Posterior vena cava (tissue), 2 donors: ENCODE results near the gene PLBD2. TPM values are rescaled to one million over a fixed set of nuclear protein-coding genes. Genes with fewer than 3 reads are reported as not detected.

Experiments
- DNase-seq: peaks from one replicate; pipeline ENCODE4 v3.0.0-alpha.2; 2020; ENCODE audit warnings: low spot score
- intact Hi-C, 2 donors: fragments of 100-400 bp; cut with DNase I; formaldehyde crosslinking; loops; one replicate each; pipeline versions ENCODE4 v1.14.1 to v1.14.2; 2022 to 2023
- long read RNA-seq, 2 donors: library from polyadenylated mRNA; unstranded; transcript quantifications; one replicate each; pipeline ENCODE4 v2.0.0, GENCODE V29; 2020 to 2021
- total RNA-seq, 2 donors: library from RNA; stranded (reverse); fragmentation: NEBNext Ultra II Directional; extraction: Animal tissue kit (Norgen Biotek cat#: 25700); gene quantifications; one replicate each; pipeline ENCODE4 v1.2.1, GENCODE V29; 2021
- donor health status: DM: yes; HTN: yes; CAD: no.
- donor health status: DM: yes; HTN: yes; CAD: no.

Gene PLBD2, protein sequence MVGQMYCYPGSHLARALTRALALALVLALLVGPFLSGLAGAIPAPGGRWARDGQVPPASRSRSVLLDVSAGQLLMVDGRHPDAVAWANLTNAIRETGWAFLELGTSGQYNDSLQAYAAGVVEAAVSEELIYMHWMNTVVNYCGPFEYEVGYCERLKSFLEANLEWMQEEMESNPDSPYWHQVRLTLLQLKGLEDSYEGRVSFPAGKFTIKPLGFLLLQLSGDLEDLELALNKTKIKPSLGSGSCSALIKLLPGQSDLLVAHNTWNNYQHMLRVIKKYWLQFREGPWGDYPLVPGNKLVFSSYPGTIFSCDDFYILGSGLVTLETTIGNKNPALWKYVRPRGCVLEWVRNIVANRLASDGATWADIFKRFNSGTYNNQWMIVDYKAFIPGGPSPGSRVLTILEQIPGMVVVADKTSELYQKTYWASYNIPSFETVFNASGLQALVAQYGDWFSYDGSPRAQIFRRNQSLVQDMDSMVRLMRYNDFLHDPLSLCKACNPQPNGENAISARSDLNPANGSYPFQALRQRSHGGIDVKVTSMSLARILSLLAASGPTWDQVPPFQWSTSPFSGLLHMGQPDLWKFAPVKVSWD
- 10 to 100 TPM; 53.8 to 67.8 TPM for total RNA-seq
- long read RNA-seq, donor 1, full-length matches to known transcripts, result 8 of 14 reads
- long read RNA-seq, donor 1, partial matches to known transcripts, result 2 of 14 reads
- long read RNA-seq, donor 1, other reads (novel, unspliced or antisense), result 4 of 14 reads
- long read RNA-seq, donor 2, full-length matches to known transcripts, result 11 of 17 reads
- long read RNA-seq, donor 2, partial matches to known transcripts, result 3 of 17 reads
- long read RNA-seq, donor 2, other reads (novel, unspliced or antisense), result 3 of 17 reads

DNA sequence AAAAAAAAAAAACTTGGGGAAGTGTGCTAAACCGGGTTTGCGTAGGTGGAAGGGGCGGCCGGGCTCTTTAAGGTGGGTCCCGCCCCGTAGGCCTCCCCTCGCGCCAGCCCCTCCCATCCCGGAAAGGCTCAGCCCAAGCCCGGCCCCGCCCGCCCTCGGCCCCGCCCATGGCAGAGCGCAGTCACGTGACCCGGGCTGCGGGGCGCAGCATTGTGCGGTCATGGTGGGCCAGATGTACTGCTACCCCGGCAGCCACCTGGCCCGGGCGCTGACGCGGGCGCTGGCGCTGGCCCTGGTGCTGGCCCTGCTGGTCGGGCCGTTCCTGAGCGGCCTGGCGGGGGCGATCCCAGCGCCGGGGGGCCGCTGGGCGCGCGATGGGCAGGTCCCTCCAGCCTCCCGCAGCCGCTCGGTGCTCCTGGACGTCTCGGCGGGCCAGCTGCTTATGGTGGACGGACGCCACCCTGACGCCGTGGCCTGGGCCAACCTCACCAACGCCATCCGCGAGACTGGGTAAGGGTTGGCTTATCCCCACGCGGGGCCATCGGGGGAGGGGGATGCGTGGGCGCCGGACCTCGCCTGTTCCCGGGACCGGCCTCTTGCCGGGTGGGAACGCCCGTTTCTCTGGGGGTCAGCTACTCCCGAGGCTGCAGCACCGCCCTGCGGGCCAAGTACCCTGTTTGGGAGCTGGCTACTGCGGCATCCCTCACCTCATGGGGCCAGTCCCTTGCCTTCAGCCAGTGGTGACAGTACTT, at the start of gene PLBD2:
Gene PLBD2, plus strand, starts transcription at position 207 of the 752 bp plus-strand sequence. Its CDS starts 14 bp downstream, at position 221.
- DNase-seq, result peak; percentile 98
- intact Hi-C loops, result loop anchor here in 1 of 2 donors (5.0 kb wide), 1 partner anchor 554 kb away; no protein-coding TSS in a partner anchor

DNA sequence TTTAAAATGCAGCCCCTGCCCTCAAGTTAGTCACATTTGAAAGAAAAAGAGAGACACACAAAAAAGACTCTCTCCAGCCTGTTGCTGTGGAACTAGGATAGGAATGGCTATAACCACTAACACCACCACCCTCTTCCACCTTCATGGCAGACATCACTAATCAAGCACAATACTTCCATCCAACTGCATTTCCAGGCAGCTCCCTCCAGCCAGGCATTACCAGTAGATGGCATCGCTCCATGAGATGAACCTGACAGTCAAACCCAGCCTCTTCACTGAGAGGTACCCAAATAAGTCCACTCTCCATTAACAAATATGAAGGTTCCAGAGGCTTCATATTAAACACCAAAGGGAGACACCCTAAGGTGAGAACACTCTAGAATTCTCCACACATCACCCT, 47.9 kb upstream of the PLBD2 start:
- intact Hi-C loops, result loop anchor here in 1 of 2 donors (10.0 kb wide), 1 partner anchor 114 kb away; the partner anchor contains the start of gene SDSL
- DNase-seq, result no peak

DNA sequence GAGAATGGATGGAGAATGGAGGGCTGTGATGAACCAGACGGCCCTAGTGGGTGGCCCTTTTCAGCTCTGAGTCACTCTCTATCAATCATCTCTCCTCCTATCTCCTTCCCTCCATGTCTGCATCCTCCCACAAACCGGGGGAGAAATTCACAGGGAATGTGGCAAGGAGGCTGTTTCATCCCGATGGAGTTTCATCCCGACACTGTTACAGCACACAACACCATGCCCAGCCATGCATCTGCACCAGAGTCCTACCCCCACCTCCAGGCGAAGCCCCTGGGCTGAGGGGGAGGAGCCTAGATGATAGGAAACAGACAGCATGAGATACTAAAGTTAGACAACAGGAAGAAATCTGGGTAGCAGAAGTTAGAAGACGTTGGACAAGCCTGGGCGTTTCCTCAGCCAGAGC, 44.3 kb upstream of the PLBD2 start:
- intact Hi-C loops, result loop anchor here in 1 of 2 donors (10.0 kb wide), 1 partner anchor 111 kb away; the partner anchor contains the start of gene SDSL
- no peak for DNase-seq

DNA sequence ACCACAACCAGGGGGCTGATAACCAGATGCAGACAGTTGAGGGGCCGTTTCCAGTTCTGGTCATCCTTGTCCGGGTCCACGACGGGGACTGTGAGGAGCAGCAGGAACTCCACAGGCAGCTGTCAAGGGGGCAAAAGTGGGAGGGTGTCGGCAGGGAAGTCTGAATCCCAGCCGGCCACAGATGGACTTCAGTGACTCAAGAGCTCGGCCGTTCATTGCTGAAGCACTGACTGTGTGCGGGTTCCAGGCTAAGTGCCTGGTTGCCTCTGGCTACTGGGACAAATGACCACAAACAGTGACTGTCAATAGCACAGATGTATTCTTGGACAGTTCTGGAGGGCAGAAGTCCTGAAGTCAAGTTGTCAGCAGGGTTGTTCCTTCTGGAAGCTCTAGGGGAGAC, 43.0 kb upstream of the PLBD2 start:
- intact Hi-C loops, result loop anchor here in 1 of 2 donors (10.0 kb wide), 1 partner anchor 109 kb away; the partner anchor contains the start of gene SDSL
- no peak for DNase-seq

DNA sequence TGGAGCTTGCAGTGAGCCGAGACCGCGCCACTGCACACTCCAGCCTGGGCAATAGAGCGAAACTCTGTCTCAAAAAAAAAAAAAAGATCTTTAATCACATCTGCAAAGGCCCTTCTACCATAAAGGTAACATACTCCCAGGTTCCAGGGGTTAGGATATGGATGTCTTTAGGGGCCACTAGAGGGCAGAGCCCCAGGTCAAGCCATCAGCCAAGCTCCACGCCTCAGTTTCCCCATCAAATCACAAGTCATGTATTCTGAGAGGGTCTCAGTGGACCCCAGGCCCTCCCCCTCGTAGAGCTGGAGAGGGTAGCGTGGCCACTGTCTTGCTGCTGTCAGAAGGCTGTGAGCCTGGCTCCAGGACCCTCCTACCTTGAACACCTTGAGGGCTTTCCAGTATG, 42.2 kb upstream of the PLBD2 start:
- DNase-seq, result no peak
- intact Hi-C loops, result loop anchor here in 1 of 2 donors (10.0 kb wide), 1 partner anchor 109 kb away; the partner anchor contains the start of gene SDSL

DNA sequence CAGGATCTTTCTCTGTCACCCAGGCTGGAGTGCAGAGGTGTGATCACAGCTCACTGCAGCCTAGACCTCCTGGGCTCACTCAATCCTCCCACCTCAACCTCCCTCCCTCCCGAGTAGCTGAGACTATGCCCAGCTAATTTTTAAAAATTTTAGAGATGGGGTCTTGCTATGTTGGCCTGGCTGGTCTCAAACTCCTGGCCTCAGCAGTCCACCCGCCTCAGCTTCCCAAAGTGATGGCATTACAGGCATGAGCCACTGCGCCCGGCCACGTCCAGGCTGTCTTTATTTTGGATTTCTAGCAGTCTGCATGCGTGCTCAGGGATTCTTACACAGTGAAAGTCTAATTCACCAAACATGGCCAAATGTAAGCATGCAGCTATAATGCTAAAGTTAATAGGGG, 41.3 kb upstream of the PLBD2 start:
- intact Hi-C loops, result loop anchor here in 1 of 2 donors (10.0 kb wide), 1 partner anchor 108 kb away; the partner anchor contains the start of gene SDSL
- no peak for DNase-seq

DNA sequence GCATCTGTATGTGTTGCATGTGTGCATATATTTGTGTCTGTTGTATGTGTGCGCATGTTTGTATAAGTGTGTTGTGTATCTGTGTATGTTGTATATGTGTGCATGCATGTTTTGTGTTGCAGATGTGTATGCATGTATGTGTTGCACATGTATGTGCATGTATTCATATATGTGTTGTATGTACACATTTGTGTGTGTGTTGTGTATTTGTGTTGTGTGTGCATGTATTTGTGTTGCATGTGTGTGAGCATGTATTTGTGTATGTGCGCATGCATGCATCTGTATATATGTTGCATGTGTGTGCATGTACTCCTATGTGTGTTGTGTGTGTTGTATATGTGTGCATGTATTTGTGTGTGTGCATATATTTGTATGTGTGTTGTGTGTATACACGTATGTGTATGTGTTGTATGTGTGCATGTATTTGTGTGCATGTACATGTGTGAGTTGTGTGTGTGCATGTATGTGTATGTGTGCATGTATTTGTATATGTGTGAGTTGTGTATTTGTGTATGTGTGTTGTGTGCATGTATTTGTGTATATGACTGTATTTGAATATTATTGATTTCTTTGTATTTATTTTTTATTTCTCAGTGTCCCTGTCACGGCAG, 40.2 kb upstream of the PLBD2 start:
- intact Hi-C loops, result loop anchor here in 1 of 2 donors (10.0 kb wide), 1 partner anchor 107 kb away; the partner anchor contains the start of gene SDSL
- no peak for DNase-seq

DNA sequence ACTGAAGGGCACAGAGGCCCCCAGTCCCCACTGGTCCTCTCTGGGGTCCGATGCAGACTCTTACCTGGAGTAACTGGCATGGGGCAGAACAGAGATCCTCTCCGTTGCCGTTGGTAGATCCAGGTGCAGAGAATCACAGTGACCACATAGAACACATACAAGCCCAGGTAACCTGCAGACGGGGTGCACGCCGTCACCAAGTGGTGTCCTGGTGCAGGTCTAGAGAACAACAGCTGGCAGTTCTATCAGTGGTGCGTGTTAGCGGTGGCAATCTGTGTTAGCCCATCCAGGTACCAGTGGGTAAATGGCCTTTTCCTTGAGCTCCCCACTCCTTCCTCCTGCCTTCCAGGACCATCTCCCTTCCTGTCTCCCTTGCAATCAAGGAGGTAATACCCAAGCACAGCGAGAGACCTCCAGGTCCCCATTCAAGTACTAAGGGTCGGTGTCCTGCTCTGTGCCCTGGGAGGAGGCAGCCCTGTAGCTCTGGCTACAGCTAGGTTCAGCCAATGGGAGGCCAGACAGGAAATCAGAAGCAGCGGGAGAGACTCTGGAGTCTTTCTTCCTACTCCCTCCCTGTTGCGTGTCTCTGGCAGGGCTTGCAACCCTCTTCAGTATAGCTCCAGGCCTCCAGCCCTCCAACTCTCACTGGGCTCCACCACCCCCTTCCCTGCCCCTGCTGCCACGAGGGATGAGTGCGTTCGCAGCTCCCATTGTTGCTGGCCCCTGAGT, 39.3 kb upstream of the PLBD2 start:
- intact Hi-C loops, result loop anchor here in 1 of 2 donors (10.0 kb wide), 1 partner anchor 106 kb away; the partner anchor contains the start of gene SDSL
- no peak for DNase-seq

DNA sequence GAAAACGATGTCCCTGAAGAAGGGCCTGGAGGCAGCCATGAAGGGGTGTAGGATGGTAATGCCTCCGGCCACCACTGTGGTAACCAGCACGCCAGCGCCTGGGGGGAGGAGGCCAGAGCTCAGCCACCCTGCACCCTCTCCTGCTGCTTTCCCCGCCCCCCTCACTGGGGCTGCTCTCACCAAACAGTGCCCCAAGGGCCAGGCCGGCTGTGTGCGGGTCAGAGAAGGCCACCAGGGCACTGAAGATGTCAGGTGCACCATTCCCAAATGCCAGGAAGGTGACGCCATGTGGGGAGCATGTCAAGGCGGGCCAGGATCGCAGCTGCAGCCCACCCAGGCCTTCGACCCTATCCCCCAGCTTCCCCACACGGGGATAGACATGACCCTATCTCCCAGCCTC, 38.0 kb upstream of the PLBD2 start:
- intact Hi-C loops, result no loop called here
- DNase-seq, result no peak

DNA sequence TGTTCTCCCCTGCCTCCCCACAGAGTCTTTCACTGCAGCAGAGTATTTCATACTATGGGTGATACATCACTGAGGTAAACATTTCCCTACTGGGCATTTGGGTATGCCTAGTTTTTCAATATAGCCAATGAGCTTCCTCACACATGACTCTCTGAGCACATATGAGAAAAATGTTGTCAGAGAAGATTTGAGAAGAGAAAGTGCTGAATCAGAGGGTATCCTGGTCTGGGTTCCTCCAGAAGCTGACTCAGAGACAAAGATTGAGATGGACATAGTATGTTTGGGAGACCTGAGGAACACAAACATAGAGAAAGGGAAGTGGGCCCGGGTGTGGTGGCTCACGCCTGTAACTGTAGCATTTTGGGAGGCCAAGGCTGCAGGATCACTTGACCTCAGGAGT, 36.0 kb upstream of the PLBD2 start:
- intact Hi-C loops, result no loop called here
- no peak for DNase-seq

DNA sequence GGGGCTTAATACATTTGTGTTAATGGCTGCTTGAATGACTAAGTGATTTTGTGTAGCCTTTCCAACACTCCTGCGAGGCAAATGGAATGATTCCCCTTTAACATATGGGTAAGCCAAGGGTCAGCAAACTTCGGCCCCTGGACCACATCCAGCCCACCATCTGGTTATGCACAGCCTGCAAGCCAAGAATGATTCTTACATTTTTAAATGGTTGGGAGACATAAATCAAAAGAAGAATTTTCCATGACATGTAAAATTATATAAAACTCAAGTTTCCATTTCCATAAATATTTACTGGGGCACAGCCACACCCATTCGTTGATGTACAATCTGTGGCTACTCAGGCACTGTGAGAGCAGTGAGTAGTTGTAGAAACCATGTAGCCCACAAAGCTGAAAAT, 32.5 kb upstream of the PLBD2 start:
- no peak for DNase-seq
- intact Hi-C loops, result no loop called here

DNA sequence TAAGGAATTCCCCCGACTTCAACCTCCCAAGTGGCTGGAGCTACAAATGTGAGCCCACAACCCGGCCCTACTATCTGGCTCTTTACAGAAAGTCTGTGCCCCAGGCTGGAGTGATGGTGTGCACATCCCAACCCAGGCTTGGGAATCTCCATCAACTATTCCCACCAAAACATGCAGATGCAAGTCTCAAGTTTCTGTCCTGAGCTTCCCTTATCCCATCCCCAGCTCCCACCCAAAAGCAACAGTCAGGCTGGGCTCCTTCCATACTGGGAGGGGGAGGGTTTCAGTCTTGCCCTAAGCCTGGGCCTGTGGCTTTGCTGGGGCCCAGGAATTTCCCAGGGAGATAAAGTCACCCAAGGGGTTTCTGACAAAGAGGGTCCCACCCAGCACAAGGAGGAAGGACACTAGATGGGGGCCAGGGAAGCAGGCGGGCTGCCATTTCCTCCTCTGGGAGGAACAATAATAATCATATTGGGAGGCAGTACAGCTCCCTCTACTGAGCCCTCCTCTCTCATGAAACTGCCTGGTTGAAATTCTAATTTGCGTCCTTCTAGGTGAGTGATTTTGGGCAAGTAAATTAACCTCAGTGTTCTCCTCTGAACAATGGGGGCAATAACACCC, 31.5 kb upstream of the PLBD2 start:
- intact Hi-C loops, result no loop called here
- DNase-seq, result no peak

DNA sequence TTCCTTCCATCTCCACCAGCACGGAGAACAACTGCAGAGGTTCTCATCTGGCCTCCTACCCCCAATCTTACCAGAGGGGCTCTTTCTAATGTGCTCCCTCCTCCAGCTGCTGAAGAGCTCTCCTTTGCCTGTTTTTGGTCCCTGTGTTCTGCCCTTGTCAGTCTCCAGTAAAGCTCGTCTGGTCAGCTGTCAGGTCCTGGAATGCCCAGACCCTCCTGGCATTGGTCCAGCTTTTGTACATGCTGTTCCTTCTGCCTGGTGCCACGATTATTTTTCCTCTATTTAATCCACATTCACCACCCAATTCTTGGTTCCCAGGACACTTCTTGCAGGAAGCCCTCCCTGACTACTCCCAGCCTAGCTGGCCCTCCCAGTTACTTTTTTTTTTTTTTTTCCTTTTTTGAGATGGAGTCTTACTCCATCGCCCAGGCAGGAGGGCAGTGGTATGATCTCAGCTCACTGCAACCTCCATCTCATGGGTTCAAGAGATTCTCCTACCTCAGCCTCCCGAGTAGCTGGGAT, 30.0 kb upstream of the PLBD2 start:
- no peak for DNase-seq
- intact Hi-C loops, result no loop called here

DNA sequence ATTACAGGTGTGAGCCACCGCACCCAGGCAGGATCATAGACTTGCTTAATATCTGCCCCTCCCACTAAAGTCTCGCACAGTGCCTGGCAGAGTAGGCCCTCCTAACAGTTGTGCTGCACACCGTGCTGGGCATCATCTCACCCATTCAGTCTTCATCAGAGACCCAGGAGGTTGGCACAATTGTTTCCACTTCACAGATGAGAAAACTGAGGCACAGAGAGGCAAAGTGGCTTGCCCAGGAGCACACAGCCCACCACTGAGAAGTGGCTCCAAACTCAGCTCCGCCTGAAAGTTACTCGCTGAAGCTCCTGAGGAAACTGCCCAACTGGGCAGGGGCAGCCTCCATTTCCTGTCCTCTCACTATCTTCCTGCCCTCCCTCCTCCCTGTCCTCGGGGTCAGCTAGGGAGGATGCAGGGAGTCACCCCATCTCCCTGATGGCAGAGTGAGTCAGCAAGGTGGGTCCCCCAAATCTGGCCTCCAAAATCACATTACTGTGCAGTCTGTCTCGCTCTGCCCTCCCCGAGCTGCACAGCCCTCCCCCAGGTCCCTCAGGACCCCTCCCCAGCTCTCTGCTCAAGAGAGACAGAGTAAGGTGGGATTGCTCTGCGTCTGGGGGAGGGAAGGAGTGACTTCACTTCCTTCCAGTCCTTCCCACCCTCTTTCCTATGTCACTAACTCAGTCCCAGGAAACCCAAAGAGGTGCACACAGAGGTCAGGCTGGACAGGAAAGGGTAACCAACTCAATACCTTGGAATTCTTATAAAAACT, 29.2 kb upstream of the PLBD2 start:
- DNase-seq, result no peak
- intact Hi-C loops, result no loop called here

DNA sequence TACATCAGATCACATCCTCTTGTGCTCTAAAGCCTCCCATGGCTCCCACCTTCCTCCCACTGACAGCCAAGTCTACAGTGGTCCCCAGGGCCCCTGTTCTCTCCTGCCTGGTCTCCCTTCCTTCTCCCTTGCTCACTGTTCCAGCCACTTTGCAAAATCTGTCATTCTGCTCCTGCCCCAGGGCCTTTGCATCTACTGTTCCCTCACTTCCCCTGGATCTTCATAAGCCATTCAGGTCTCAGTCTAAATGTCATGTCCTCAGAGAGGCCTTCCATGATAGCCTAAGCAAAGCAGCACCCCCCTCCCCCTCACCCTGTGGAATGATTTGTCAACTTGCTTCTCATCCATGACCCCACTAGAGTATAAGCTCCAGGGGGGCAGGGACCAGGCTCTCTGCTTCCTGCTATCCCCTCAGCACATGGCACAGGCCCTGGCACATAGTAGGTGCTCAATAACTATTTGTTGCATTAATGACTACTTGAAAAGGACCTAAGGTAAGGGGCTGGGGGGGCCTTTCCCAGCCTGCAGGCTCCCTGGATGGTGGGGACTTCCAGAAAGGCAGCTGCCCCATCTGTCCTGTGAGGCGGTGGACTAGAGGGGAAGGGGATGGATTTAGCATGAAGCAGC, 28.5 kb upstream of the PLBD2 start:
- intact Hi-C loops, result no loop called here
- no peak for DNase-seq

DNA sequence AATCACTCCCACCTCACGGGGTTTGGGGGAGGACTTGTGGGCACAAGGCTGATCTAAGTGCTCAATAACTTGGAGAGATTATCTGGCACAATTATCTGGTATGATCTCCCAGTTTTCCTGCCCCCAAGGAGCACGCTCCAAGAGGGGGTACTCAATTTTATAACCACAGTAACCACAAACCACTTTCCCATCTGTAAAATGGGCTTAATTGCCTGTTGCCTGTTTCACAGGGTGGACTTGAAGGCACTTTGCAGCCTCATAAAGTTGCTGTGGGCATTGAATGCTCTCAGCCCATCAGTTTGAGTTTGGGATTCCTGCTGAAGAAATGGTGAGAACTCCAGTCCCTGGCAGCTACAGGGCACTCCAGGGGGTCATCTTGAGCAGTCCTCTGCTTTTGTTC, 27.9 kb upstream of the PLBD2 start:
- DNase-seq, result no peak
- intact Hi-C loops, result no loop called here
